Epidermal melanocyte (primary cell): ENCODE data around the gene BTBD19.
"Not testable (repeated sequence)": the region's sequence is repeated elsewhere in the genome, so short reads cannot be mapped to it uniquely, and the experiment has no call there.

Experiments used
- DNase-seq: peaks from one replicate; pipeline ENCODE4 v3.0.0; 2011; ENCODE audit warnings: low spot score; ENCODE audit not compliant: insufficient read length

BTBD19 gene

DNA sequence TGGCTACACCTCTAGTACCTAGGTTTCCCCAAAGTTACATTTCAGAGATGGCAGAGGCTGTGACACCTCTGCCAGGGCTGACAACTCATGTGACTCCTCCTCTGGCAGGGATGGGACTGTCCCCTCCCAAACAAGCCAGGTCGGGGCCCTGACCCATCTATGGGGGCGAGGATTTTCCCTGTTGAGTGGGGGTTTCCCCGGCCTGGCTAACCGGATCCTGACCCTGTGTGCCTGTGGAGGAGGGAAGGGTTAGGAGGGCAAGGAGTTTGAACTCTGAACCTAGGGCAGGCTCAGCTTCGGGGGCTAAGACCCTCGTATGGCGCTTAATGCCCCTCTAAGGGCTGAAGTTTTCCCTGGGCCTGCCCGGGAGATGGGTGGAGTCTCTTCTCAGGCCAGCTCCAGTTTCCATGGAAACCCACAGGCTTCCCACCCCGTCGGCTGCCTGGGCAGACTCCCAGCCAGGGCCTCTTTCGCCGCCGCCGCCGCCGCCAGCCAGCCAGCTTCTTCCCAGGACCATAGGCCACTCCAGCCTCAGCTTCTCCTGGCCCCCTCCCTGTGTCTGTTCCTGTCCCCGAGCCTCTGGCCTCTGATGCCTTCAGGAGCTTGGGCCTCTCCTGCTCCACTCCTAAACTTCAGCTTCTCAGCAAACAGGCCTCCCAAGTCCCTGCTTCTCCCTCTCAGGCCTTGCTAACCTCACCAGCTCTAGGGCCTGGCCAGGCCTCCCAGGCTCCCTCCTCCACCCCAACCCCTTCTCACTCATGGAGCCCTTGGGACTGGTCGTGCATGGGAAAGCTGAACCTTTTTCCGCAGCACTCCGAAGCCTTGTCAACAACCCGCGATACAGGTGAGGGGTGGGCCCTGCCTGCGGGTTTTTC, at the start of gene BTBD19:
BTBD19 (plus strand) TSS at position 461 of the 875 bp plus-strand sequence; CDS start at position 759, 298 bp downstream.
- peak; percentile 99 for DNase-seq

DNA sequence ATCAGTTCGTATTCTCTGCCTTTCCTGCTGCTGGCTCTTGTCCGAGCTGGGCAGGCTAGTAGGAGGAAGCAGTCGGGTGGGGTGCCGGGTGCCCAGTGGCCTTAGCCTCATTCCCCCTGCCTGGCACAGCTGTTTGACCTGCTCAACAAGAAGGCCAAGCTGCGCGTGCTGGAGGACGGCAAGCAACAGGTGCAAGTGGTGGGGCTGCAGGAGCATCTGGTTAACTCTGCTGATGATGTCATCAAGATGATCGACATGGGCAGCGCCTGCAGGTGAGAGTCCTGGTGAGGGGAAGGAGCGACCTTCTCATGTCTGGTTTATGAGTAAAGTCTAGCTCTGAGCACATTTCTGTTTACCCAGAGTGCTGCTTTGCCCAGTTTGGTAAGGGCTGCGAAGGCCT, 49.2 kb upstream of the BTBD19 start:
- no peak for DNase-seq

- DNase-seq: no peak
Observed at GRCh38 chr1:44760876-44761275, 47.4 kb upstream of the BTBD19 start.

GRCh38 chr1:44766421-44766820, 41.9 kb upstream of the BTBD19 start:
- DNase-seq: not testable (repeated sequence)

- DNase-seq: peak; percentile 74
Observed at GRCh38 chr1:44775078-44775929, 33.0 kb upstream of the BTBD19 start, which contains the start of gene RPS8. TSS of gene RPS8 (plus strand) at chr1:44775540. CDS start at chr1:44775597, 57 bp downstream.

- no peak for DNase-seq
Observed at GRCh38 chr1:44775930-44776729, 32.2 kb upstream of the BTBD19 start.

GRCh38 chr1:44776730-44777068, 31.6 kb upstream of the BTBD19 start:
- DNase-seq: no peak

DNA sequence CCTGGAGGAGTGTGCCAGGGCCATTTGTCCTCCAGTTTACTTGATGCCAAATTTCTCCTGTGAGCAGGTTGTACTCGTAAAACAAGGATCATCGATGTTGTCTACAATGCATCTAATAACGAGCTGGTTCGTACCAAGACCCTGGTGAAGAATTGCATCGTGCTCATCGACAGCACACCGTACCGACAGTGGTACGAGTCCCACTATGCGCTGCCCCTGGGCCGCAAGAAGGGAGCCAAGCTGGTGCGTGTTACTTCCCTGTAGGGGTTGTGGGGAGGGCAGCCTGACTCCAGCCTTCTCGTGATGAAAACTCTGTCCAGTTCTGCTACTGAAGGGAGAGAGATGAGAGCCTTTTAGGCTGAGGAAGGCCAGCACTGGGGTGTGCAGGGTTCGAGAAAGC, 30.8 kb upstream of the BTBD19 start:
- DNase-seq: no peak

GRCh38 chr1:44777969-44778635, 30.2 kb upstream of the BTBD19 start:
- no peak for DNase-seq

- no peak for DNase-seq
Observed at GRCh38 chr1:44778705-44779576, 29.4 kb upstream of the BTBD19 start.

DNA sequence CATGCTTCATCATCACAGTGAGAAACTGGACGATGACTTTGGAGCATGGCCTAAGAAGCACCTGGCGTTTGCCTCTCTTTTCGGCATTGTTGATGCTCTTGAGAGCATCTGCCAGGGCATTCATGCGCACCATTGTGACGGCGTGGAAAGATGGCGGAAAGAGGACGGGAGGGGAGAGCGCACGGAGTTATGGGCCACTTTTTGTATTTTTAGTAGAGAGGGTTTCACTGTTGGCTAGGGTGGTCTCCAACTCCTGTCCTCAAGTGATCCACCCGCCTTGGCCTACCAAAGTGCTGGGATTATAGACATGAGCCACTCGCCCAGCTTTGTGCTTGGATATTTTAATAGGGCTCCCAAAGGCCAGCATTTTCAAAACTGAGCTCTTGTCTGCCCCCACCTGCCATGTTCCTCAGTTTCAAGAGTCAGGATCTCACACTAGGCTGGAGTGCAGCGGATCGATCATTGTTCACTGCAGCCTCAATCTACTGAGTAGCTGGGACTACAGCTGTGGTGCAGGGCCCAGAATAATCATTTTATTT, 27.7 kb upstream of the BTBD19 start:
- no peak for DNase-seq

DNA sequence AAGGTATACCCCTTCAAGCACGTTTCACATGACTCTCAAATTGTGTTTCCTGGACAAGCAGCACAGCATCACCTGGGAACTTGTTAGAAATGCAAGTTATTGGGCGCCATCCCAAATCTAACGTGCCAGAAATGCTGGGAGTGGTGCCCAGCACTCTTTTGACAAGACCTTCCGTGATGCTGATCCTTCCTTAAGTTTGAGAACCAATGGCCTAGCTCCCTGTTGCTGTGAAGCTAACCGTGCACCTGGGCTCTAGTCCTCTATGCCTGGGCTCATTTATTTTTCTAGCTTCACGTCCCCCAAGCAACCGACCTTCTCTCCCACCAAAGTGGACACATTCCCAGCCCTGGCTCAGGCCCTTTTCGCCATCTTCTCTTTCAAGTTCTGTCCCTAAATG, 24.6 kb upstream of the BTBD19 start:
- no peak for DNase-seq

DNA sequence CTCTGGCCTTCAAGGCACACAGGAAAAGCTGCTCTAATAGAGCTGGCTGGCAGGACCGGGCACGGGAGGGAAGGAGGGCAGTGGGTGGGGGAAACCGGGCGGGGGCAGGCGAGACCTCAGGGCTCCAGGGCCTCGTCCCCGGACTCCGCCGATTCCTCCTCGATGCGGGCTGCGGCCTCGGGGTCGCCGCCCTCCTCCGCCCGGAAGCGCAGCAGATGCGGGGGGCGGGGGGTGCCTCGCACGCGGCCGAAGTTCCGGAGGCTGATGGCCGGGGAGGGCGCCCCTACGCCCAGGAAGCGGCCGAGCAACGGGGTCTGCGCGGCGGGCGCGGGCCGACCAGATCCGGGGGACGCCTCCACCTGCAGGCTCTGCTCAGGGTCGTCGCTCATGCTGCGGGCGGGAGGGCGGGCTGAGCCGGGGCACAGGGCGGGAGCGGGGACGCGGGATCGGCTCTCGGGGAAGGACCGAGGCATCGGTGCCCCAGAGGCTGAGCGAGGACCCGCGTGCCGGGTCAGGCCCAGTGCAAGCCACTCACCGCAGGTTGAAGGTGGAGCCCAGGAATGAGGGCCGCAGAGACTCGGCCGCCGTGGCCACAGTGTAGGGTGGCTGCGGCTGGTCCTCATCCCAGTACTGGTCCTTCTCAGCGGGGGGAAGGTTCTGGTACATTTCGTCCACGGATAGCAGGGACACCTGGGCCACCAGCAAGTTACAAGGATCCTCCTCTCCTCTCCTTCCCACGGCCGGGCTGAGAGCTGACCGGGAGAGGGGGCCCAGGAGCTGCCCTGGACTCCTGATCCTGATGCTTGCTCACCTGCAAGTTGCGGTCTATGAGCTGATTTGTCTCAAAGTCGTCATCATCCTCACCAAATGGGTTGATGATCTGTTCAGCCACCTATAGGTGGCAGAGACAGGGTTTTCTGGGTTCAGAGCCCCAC, 24.0 kb upstream of the BTBD19 start:
- DNase-seq: no peak

- DNase-seq: no peak
Observed at GRCh38 chr1:44785029-44785380, 23.3 kb upstream of the BTBD19 start.

DNA sequence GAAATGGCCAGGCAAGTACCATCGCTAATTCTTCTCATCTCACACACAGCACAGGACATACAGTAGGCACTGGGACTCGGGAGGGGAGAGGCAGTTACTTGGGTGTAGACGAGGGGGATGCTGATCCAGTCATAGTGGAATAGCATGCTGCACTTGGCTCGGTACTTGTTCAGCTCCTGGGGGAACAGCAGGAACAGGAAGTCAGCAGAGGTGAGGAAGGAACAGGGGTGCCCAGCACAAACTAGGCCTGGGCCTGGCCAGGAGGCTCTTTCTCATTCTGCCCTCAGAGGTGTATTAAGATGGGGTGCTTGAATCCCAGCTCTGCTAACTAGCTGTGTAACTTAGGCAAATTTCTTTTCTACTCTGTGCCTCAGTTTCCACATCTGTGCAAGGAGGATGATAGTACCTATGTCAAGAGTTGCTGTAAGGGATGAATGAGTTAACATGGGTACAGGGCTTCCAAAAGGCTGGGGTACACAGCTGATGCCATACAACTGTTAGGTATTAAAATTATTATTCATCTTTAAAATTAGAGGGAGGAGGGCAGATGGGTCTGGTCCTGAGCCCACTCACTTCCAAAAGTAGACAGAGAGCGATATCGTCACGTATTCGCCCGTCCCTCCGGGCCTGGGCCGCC, 22.7 kb upstream of the BTBD19 start:
- no peak for DNase-seq

GRCh38 chr1:44786138-44786840, 22.0 kb upstream of the BTBD19 start:
- DNase-seq: peak; percentile 45

DNA sequence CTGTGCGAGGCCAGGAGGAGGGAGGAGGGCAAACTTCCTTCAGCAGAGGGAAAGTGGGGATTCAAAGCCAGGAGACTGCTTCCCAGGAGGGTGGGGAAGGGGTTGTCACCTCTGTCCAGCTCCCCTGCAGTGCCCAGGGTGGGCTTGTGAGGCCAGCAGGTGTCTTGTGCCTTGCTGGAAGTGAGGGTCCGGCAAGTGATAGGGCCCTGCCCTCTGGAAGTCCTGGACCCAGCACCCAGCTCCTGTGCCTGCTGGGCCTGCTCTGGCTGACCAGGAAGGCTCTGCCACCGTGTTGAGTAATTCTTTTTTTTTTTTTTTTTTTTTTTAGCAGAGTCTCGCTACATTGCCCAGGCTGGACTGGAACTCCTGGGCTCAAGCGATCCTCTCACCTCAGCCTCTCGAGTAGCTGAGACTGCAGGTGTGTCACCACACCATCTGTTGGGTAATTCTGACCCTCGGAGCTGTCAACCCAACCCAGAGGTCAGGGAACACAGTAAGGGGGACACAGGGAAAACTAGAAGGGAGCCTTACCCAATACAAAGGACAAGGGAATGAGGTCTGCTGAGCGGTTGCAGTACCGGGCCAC, 21.4 kb upstream of the BTBD19 start:
- no peak for DNase-seq
